K562 (cell line): Measurements from ENCODE around the gene ASIP. TPM values are rescaled to one million over a fixed set of nuclear protein-coding genes. Genes with fewer than 3 reads are reported as not detected.

ENCODE experiments used
- ARID2 ChIP-seq: fragments of 450-650 bp; IDR thresholded peaks from 2 replicates; pipeline ENCODE4 v1.6.1; 2017; ENCODE audit warnings: antibody characterized with exemption, mild to moderate bottlenecking
- CBX8 ChIP-seq: fragments of 200-600 bp; sonication (generic); IDR thresholded peaks from 2 replicates; pipeline ENCODE4 v1.6.1; 2012; ENCODE audit warnings: borderline replicate concordance, mixed run types, low read depth, mild to moderate bottlenecking, moderate library complexity, mixed read lengths, low read length, control low read depth, inconsistent platforms; ENCODE audit not compliant: poor library complexity, severe bottlenecking; ENCODE audit errors: extremely low read depth
- CTCFL ChIP-seq: IDR thresholded peaks from 2 replicates; pipeline ENCODE4 v1.6.1; 2011; ENCODE audit warnings: borderline replicate concordance, low read depth, mild to moderate bottlenecking, moderate library complexity, low read length; ENCODE audit not compliant: insufficient read depth, poor library complexity, severe bottlenecking
- ELF4 ChIP-seq: fragments of 450-650 bp; formaldehyde crosslinking; IDR thresholded peaks from 2 replicates; pipeline ENCODE4 v1.4.0; 2022; ENCODE audit warnings: missing genetic modification characterization
- ESRRA ChIP-seq: fragments of 450-650 bp; IDR thresholded peaks from 2 replicates; pipeline ENCODE4 v1.6.1; 2014; ENCODE audit warnings: low read depth, mild to moderate bottlenecking, moderate library complexity, borderline replicate concordance
- MAFF ChIP-seq: IDR thresholded peaks from 2 replicates; pipeline ENCODE4 v1.6.1; 2012; ENCODE audit warnings: low read length, improper control_type of control experiment
- MYBL2 ChIP-seq, 2 experiments: fragments of 450-650 bp in 1 of 2; sonication (generic) in 1 of 2; formaldehyde crosslinking in 1 of 2; IDR thresholded peaks; 2 replicates each; pipeline versions ENCODE4 v1.6.1 to v1.8.1; 2017 to 2022; ENCODE audit warnings: borderline replicate concordance in 1 of 2, inconsistent platforms in 1 of 2, low read depth in 1 of 2, mild to moderate bottlenecking in 1 of 2, missing genetic modification reagents in 1 of 2, moderate library complexity in 1 of 2
- NFXL1 ChIP-seq: fragments of 450-650 bp; formaldehyde crosslinking; IDR thresholded peaks from 2 replicates; pipeline ENCODE4 v1.4.0; 2021; ENCODE audit warnings: mild to moderate bottlenecking
- POLR3A ChIP-seq: IDR thresholded peaks from 2 replicates; pipeline ENCODE4 v1.6.1; 2011; ENCODE audit warnings: borderline replicate concordance, mild to moderate bottlenecking, moderate library complexity; ENCODE audit not compliant: insufficient read length, insufficient read depth; ENCODE audit errors: extremely low read depth
- SP2 ChIP-seq: IDR thresholded peaks from 2 replicates; pipeline ENCODE4 v1.6.1; 2011; ENCODE audit warnings: mild to moderate bottlenecking, low read depth, low read length, moderate library complexity; ENCODE audit not compliant: poor library complexity, severe bottlenecking; ENCODE audit errors: extremely low read depth
- ZNF174 ChIP-seq: fragments of 250-450 bp; sonication (Bioruptor Pico); IDR thresholded peaks from 2 replicates; pipeline ENCODE4 v1.4.0; 2020; ENCODE audit warnings: mild to moderate bottlenecking
- ZNF212 ChIP-seq: fragments of 450-650 bp; formaldehyde crosslinking; IDR thresholded peaks from 2 replicates; pipeline ENCODE4 v1.4.0; 2020; ENCODE audit warnings: mild to moderate bottlenecking
- ZNF354B ChIP-seq: fragments of 250-450 bp; sonication (Bioruptor Pico); IDR thresholded peaks from 2 replicates; pipeline ENCODE4 v1.4.0; 2020
- ZNF592 ChIP-seq: fragments of 450-650 bp; IDR thresholded peaks from 2 replicates; pipeline ENCODE4 v1.6.1; 2017; ENCODE audit warnings: antibody characterized with exemption, mild to moderate bottlenecking
- polyA plus RNA-seq, 8 experiments: library from polyadenylated mRNA; depleted of rRNA in 4 of 8; stranded (reverse) in 5 of 8; unstranded in 3 of 8; fragments of >200 nt; fragmentation: Nextera tagmentation in 2 of 8; fragmentation: Illumina TruSeq in 1 of 8; extraction: Ambion mirVana in 2 of 8; extraction: Trizol in 1 of 8; gene quantifications; 2 replicates each; pipeline versions ENCODE4 v1.2.1 to v1.2.3, GENCODE V29; 2011 to 2014; ENCODE audit warnings: inconsistent platforms in 1 of 8, missing spikeins in 1 of 8
- total RNA-seq, 7 experiments: library from RNA; depleted of rRNA in 6 of 7; stranded (reverse); fragments of >200 nt in 6 of 7; fragmentation: Illumina TruSeq in 2 of 7; extraction: Trizol in 2 of 7; gene quantifications; 2 replicates each; pipeline versions ENCODE4 v1.2.1 to v1.2.3, GENCODE V29; 2011 to 2021; ENCODE audit warnings: low replicate concordance in 1 of 7
- TF ChIP-seq, protein P1 (sequence below): fragments of 250-450 bp; sonication (Bioruptor Pico); IDR thresholded peaks from 2 replicates; pipeline ENCODE4 v1.5.0; 2021; ENCODE audit warnings: mild to moderate bottlenecking, borderline replicate concordance
- TF ChIP-seq, protein P2 (sequence below): fragments of 250-450 bp; sonication (Bioruptor Pico); IDR thresholded peaks from 2 replicates; pipeline ENCODE4 v1.8.0; 2022; ENCODE audit warnings: inconsistent platforms, mild to moderate bottlenecking, moderate library complexity, borderline replicate concordance

Gene ASIP
- total and polyA plus RNA-seq, 9 of the 15 experiments (the other 6 are each of a cell fraction or from before 2014, with no cell fraction given), result not detected

DNA sequence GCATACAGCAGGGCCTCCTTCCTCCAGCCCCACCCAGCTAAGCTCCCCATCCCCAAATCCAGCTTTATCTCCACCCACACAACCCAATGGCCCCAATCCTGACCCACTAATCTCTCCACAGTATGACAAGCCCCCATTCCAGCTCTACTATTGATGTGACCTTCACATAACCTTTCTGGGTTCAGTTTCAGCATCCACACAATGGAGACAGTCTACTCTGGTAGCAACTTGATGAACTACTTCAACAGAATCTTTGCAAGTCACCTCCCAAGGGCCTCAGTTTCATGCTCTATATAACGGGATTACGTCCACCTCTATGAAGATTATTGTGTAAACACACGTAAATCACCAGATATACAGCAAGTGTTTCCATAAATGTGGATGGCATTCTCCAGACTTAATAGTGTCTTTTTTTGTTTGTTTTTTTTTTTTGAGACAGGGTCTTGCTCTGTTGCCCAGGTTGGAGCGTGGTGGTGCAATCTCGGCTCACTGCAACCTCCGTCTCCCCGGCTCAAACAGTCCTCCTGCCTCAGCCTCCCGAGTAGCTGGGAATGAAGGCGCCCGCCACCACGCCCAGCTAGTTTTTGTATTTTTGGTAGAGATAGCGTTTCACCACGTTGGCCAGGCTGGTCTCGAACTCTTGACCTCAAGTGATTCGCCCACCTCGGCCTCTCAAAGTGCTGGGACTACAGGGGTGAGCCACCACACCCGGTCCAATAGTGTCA, 60.5 kb downstream of the ASIP start (continued):
- no peak for TF ChIP-seq ZNF354B
- TF ChIP-seq CBX8, result no peak
- TF ChIP-seq, protein P1, sequence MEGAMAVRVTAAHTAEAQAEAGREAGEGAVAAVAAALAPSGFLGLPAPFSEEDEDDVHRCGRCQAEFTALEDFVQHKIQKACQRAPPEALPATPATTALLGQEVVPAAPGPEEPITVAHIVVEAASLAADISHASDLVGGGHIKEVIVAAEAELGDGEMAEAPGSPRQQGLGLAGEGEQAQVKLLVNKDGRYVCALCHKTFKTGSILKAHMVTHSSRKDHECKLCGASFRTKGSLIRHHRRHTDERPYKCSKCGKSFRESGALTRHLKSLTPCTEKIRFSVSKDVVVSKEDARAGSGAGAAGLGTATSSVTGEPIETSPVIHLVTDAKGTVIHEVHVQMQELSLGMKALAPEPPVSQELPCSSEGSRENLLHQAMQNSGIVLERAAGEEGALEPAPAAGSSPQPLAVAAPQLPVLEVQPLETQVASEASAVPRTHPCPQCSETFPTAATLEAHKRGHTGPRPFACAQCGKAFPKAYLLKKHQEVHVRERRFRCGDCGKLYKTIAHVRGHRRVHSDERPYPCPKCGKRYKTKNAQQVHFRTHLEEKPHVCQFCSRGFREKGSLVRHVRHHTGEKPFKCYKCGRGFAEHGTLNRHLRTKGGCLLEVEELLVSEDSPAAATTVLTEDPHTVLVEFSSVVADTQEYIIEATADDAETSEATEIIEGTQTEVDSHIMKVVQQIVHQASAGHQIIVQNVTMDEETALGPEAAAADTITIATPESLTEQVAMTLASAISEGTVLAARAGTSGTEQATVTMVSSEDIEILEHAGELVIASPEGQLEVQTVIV (CRISPR knock-in tag), result no peak
- no peak for TF ChIP-seq MAFF
- TF ChIP-seq ZNF212, result no peak
- TF ChIP-seq, protein P2, sequence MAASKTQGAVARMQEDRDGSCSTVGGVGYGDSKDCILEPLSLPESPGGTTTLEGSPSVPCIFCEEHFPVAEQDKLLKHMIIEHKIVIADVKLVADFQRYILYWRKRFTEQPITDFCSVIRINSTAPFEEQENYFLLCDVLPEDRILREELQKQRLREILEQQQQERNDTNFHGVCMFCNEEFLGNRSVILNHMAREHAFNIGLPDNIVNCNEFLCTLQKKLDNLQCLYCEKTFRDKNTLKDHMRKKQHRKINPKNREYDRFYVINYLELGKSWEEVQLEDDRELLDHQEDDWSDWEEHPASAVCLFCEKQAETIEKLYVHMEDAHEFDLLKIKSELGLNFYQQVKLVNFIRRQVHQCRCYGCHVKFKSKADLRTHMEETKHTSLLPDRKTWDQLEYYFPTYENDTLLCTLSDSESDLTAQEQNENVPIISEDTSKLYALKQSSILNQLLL (CRISPR knock-in tag), result no peak
- TF ChIP-seq NFXL1 (CRISPR knock-in tag), result no peak
- TF ChIP-seq ZNF592, result no peak
- no peak for TF ChIP-seq MYBL2 (IDR thresholded peaks at IDR 0.05; ENCODE audit: low read depth)
- TF ChIP-seq MYBL2 (CRISPR knock-in tag; IDR thresholded peaks at IDR 0.05; ENCODE audit: borderline replicate concordance), result no peak
- TF ChIP-seq ARID2, result no peak
- TF ChIP-seq ESRRA, result peak; percentile 99
- no peak for TF ChIP-seq ELF4 (CRISPR knock-in tag)
- TF ChIP-seq SP2, result no peak
- TF ChIP-seq ZNF174 (CRISPR knock-in tag), result no peak
- no peak for TF ChIP-seq CTCFL
- TF ChIP-seq POLR3A, result no peak
